ENCODE measurements around the gene NUDT8. TPM values are rescaled to one million over a fixed set of nuclear protein-coding genes. Genes with fewer than 3 reads are reported as not detected.

The NUDT8 gene
- total and polyA plus RNA-seq, 9 of the 15 experiments (the other 6 are each of a cell fraction or from before 2014, with no cell fraction given): 0.23 to 27.8 (median 5.0) TPM

- no peak for TF ChIP-seq AFF4 (CRISPR knock-in tag; IDR thresholded peaks at IDR 0.05)
Measured at GRCh38 chr11:67666303-67666645, 36.5 kb upstream of the NUDT8 start (continued).

GRCh38 chr11:67665541-67666302, 36.0 kb upstream of the NUDT8 start:
- H3K36me3 ChIP-seq (ENCODE audit: control insufficient read depth, insufficient read depth, low read length): no peaks in the 10 kb centered on the region
- no peaks in the 10 kb centered on the region for H3K9me1 ChIP-seq (ENCODE audit: control insufficient read depth, insufficient read depth, low read length)
- H3K79me2 ChIP-seq (ENCODE audit: control insufficient read depth, insufficient read depth, low read length): no peaks in the 10 kb centered on the region
- peaks cover 16 to 43% of the 10 kb centered on the region in 2 experiments; a peak in 3 of 5 replicates for H3K27me3 ChIP-seq (ENCODE audit: control insufficient read depth in 2 of 2, insufficient read depth in 2 of 2, low read length in 2 of 2)
- 0 out of 2 replicates have a peak, but pooled peaks cover 9% of the 10 kb centered on the region for H4K20me1 ChIP-seq (replicated peaks; ENCODE audit: control insufficient read depth, insufficient read depth, low read length)
- peak overlapping the region in 1 of 2 experiments; percentile 26; a peak in 1 of 4 replicates for H3K9ac ChIP-seq (ENCODE audit: insufficient read depth in 1 of 2, low read depth in 2 of 2, low read length in 2 of 2)
- FAIRE-seq: no peak
- H3K27ac ChIP-seq (ENCODE audit: extremely low read depth, low read depth, low read length): no peak overlapping the region
- in situ Hi-C loops (cut with MboI): loop anchor here (10.0 kb wide), 1 partner anchor 129 kb away; no protein-coding TSS in a partner anchor
- ChIA-PET POLR2A (interaction anchor here (1.1 kb wide), 1 partner anchor 11 kb away, joined by 3 read pairs; no protein-coding TSS in a partner anchor), CTCF (ENCODE audit: low intra/inter-chr PET ratio) (no interaction called here)
- 4% methylated on average over 20 of the region's 24 CpGs for WGBS (ENCODE audit: insufficient coverage, low coverage, missing lambda C conversion rate)
- H3K4me2 ChIP-seq (ENCODE audit: insufficient read depth, low read length): no peak overlapping the region
- peak; percentile 30 to 53 (median 42) for DNase-seq (ENCODE audit: extremely low read depth in 1 of 4, low spot score in 3 of 4)
- BruUV-seq (replicated peaks): no TSS peak
- intact Hi-C loops (cut with micrococcal nuclease): no loop called here
- peaks cover 0 to 29% of the 10 kb centered on the region in 2 experiments; a peak in 2 of 5 replicates for H3K4me1 ChIP-seq (replicated peaks in 1 of 2; ENCODE audit: control insufficient read depth in 2 of 2, insufficient read depth in 2 of 2, low read length in 2 of 2)
- H3K9me3 ChIP-seq (replicated peaks; ENCODE audit: control insufficient read depth, insufficient read depth, low read depth, low read length): 0 out of 2 replicates have a peak, but pooled peaks cover 1% of the 10 kb centered on the region
- H3K4me3 ChIP-seq: no peak overlapping the region
- H2AFZ ChIP-seq (ENCODE audit: low read depth, low read length): no peak overlapping the region
- peak; percentile 74 for ATAC-seq
- TF ChIP-seq RAD21 (CRISPR knock-in tag; conservative IDR thresholded peaks at IDR 0.05 in 1 of 2, IDR thresholded peaks at IDR 0.05 in 1 of 2) (peak; percentile 28 to 49), CTCF (IDR thresholded peaks at IDR 0.05 in 2 of 3, conservative IDR thresholded peaks at IDR 0.05 in 1 of 3; ENCODE audit: insufficient read depth in 2 of 3, low read depth in 1 of 3, low read length in 3 of 3) (peak; percentile 39 to 44 (median 40); a peak in 5 of 6 replicates)

All from K562 (cell line).